Neuronal stem cell (in vitro differentiated cells): ENCODE measurements around the gene GADL1.

Experiments used
- DNase-seq: peaks from one replicate; pipeline ENCODE4 v3.0.0-alpha.2; 2013; ENCODE audit warnings: low spot score
- H2AFZ ChIP-seq: one replicate; pipeline ENCODE4 v1.6.1; 2013; ENCODE audit warnings: mild to moderate bottlenecking, low read length, inconsistent platforms
- H2AK5ac ChIP-seq: 2 replicates; pipeline ENCODE4 v1.6.1; 2013; ENCODE audit warnings: low read depth, mild to moderate bottlenecking, inconsistent platforms, low read length, moderate library complexity, mixed read lengths
- H2BK120ac ChIP-seq: 2 replicates; pipeline ENCODE4 v1.6.1; 2013; ENCODE audit warnings: low read depth, mild to moderate bottlenecking, inconsistent platforms, low read length, moderate library complexity, mixed read lengths
- H2BK12ac ChIP-seq: one replicate; pipeline ENCODE4 v1.6.1; 2013; ENCODE audit warnings: low read length, inconsistent platforms
- H2BK15ac ChIP-seq: 2 replicates; pipeline ENCODE4 v1.6.1; 2013; ENCODE audit warnings: mild to moderate bottlenecking, low read length, inconsistent platforms, mixed read lengths
- H2BK5ac ChIP-seq: one replicate; pipeline ENCODE4 v1.6.1; 2013; ENCODE audit warnings: inconsistent platforms, mild to moderate bottlenecking, low read length, moderate library complexity
- H3K14ac ChIP-seq: one replicate; pipeline ENCODE4 v1.6.1; 2013; ENCODE audit warnings: low read length, inconsistent platforms
- H3K18ac ChIP-seq: 2 replicates; pipeline ENCODE4 v1.6.1; 2013; ENCODE audit warnings: low read length, inconsistent platforms
- H3K23ac ChIP-seq: 2 replicates; pipeline ENCODE4 v1.6.1; 2013; ENCODE audit warnings: low read depth, mild to moderate bottlenecking, mixed read lengths, low read length, inconsistent platforms; ENCODE audit not compliant: poor library complexity
- H3K27ac ChIP-seq: replicated peaks from 3 replicates; pipeline ENCODE4 v1.5.1; 2013; ENCODE audit warnings: low read length, inconsistent platforms
- H3K27me3 ChIP-seq, 3 experiments: 2 replicates each; pipeline ENCODE4 v1.6.1; 2013; ENCODE audit warnings: low read length in 3 of 3, mild to moderate bottlenecking in 2 of 3, inconsistent platforms in 1 of 3, low read depth in 1 of 3, mixed read lengths in 1 of 3, moderate library complexity in 1 of 3; ENCODE audit not compliant: control insufficient read depth in 3 of 3, insufficient read depth in 3 of 3
- H3K36me3 ChIP-seq, 2 donors: replicated peaks in 1 of 2; 2 replicates each; pipeline ENCODE4 v1.6.1; 2013; ENCODE audit warnings: low read length in 2 of 2; ENCODE audit not compliant: control insufficient read depth in 2 of 2, insufficient read depth in 2 of 2
- H3K4ac ChIP-seq: 2 replicates; pipeline ENCODE4 v1.6.1; 2013; ENCODE audit warnings: inconsistent platforms, mild to moderate bottlenecking, low read length, moderate library complexity
- H3K4me1 ChIP-seq, 2 donors: 1 replicate in 1 of 2; 2 replicates in 1 of 2; pipeline ENCODE4 v1.6.1; 2013; ENCODE audit warnings: low read length in 2 of 2, low read depth in 1 of 2; ENCODE audit not compliant: control insufficient read depth in 2 of 2, insufficient read depth in 1 of 2
- H3K4me2 ChIP-seq: one replicate; pipeline ENCODE4 v1.6.1; 2013; ENCODE audit warnings: mild to moderate bottlenecking, low read length, inconsistent platforms; ENCODE audit not compliant: insufficient read depth, poor library complexity, severe bottlenecking
- H3K4me3 ChIP-seq, 2 donors: 2 replicates each; pipeline ENCODE4 v1.5.1; 2013; ENCODE audit warnings: low read length in 2 of 2, mild to moderate bottlenecking in 2 of 2, inconsistent platforms in 1 of 2, moderate library complexity in 1 of 2
- H3K79me1 ChIP-seq: one replicate; pipeline ENCODE4 v1.6.1; 2013; ENCODE audit warnings: low read depth, mild to moderate bottlenecking, inconsistent platforms, low read length, moderate library complexity
- H3K9ac ChIP-seq: one replicate; pipeline ENCODE4 v1.6.1; 2013; ENCODE audit warnings: mild to moderate bottlenecking, low read depth, low read length, inconsistent platforms; ENCODE audit not compliant: poor library complexity
- H3K9me3 ChIP-seq, 2 donors: replicated peaks in 1 of 2; 2 replicates each; pipeline versions ENCODE3 to v1.6.1; 2013; ENCODE audit warnings: low read length in 2 of 2, mild to moderate bottlenecking in 2 of 2, inconsistent platforms in 1 of 2, low read depth in 1 of 2, mixed read lengths in 1 of 2, moderate library complexity in 1 of 2; ENCODE audit not compliant: control insufficient read depth in 2 of 2, insufficient read depth in 1 of 2
- H4K8ac ChIP-seq: one replicate; pipeline ENCODE4 v1.6.1; 2013; ENCODE audit warnings: low read depth, mild to moderate bottlenecking, inconsistent platforms, low read length, moderate library complexity
- H4K91ac ChIP-seq: one replicate; pipeline ENCODE4 v1.6.1; 2013; ENCODE audit warnings: low read length, low read depth, mild to moderate bottlenecking, inconsistent platforms; ENCODE audit not compliant: poor library complexity
- WGBS, 2 donors: extraction: QIAGEN DNeasy Blood & Tissue Kit; methylation state at CpG; one replicate each; pipeline ENCODE4 v1.1.7; 2013; ENCODE audit warnings: missing lambda C conversion rate in 2 of 2, mixed read lengths in 1 of 2; ENCODE audit not compliant: insufficient read length in 2 of 2, insufficient replicate concordance in 1 of 2; ENCODE audit errors: extremely low coverage in 2 of 2; 5-methylcytosine and 5-hydroxymethylcytosine counted together

The GADL1 gene

DNA sequence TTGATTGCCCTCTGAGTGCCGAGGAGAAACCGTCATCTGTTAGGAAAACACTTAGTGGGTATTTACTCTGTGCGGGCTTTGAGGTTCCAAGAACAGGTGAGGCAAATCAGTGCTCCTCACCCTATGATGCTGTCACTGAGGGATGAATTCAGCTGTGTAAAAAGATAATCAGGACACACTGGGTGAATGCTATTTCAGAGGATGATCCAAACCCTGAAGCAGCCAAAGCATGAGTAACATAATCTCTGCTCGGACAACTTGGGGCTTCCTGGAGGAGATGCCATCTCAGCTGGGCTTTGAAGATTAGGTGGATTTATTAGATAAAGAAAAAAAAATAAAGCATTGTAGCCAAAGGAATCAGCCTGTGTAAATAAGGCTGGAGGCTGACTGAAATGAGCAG is 10.5 kb upstream of the GADL1 start:
- DNase-seq, result no peak
- Histone ChIP-seq H2BK5ac (no peak overlapping the region), H4K8ac (no peak overlapping the region), H4K91ac (no peak overlapping the region), H2AFZ (no peak overlapping the region), H2BK12ac (no peak overlapping the region), H3K79me1 (no peaks in the 10 kb centered on the region), H3K36me3 (no peaks in the 10 kb centered on the region), H3K9ac (no peak overlapping the region), H2AK5ac (no peak overlapping the region), H3K4ac (no peak overlapping the region), H3K23ac (no peak overlapping the region), H3K27me3 (no peaks in the 10 kb centered on the region), H3K27ac (no peak overlapping the region), H3K9me3 (no peaks in the 10 kb centered on the region), H2BK120ac (no peak overlapping the region), H2BK15ac (no peak overlapping the region), H3K18ac (no peak overlapping the region), H3K14ac (no peak overlapping the region), H3K4me3 (no peak overlapping the region), H3K4me1 (no peaks in the 10 kb centered on the region), H3K4me2 (no peak overlapping the region)
- no CpG with 5 or more reads among the region's 4 CpGs for WGBS, 2 donors

DNA sequence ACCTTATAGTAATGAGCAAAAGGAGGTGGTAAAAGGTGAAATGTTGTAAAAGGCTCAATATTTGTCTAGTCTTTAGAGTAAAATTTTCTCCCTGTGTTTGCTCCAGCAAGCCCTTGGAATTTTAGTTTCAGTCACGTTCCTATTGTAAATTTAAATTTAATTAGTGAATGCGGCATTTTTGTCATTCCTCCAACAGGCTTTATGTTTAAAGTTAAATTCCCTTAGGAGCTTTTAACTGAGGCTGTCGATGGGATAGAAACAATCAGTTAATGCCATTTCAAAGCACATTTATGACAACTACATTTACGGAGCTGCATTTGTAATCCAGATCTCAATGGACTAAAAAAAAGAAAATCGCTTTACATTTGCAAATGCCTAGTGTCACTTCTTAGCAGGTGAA is 868 bp upstream of the GADL1 start:
- H2AFZ ChIP-seq, result no peak overlapping the region
- DNase-seq, result no peak
- H3K27me3 ChIP-seq, result peaks cover 0 to 39% (median 12%) of the 10 kb centered on the region in 3 experiments
- H3K23ac ChIP-seq, result no peak overlapping the region
- H2AK5ac ChIP-seq, result no peak overlapping the region
- H4K8ac ChIP-seq, result no peak overlapping the region
- no peak overlapping the region for H3K27ac ChIP-seq
- no peaks in the 10 kb centered on the region for H3K79me1 ChIP-seq
- H3K4me2 ChIP-seq, result no peak overlapping the region
- peaks cover 0 to 4% of the 10 kb centered on the region in 2 donors for H3K4me1 ChIP-seq
- no peak overlapping the region for H3K4me3 ChIP-seq
- no peak overlapping the region for H2BK5ac ChIP-seq
- no peak overlapping the region for H4K91ac ChIP-seq
- H2BK12ac ChIP-seq, result no peak overlapping the region
- WGBS, 2 donors, result no CpG with 5 or more reads among the region's 5 CpGs
- no peak overlapping the region for H3K18ac ChIP-seq
- H3K9me3 ChIP-seq, result no peaks in the 10 kb centered on the region
- H2BK120ac ChIP-seq, result no peak overlapping the region
- no peak overlapping the region for H3K14ac ChIP-seq
- no peak overlapping the region for H2BK15ac ChIP-seq
- H3K9ac ChIP-seq, result no peak overlapping the region
- H3K36me3 ChIP-seq, result no peaks in the 10 kb centered on the region
- no peak overlapping the region for H3K4ac ChIP-seq

DNA sequence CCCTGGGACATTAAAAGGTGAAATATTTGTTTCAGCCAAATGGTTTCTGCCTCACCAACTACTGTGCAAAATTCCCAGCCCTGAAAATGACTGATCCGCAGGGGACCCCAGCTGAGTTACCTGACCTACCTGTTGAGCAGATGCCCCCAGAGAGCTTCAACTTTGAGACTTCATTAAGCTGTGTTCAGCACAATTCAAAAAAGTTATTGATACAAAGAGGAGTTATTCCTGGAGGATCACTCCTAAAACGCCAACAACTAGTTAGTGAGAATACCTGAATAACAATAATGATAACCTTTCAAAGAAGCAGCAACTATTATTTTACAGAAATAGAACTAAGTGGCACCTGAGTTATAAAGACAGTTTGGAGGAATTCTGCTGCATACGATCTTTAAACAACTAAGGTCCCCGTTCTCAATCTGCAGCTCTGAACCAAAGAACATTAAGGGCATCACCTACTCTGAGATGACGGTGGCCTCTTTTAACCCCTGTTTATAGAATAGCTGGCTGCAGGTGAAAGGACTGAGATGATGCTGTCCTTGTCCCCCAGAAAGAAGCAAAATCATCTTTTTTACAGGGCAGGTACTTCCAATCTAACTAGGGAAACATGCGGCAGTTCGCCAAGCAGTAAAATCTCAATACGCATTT is 659 bp downstream of the GADL1 start:
- no peaks in the 10 kb centered on the region for H3K9me3 ChIP-seq
- H3K36me3 ChIP-seq, result no peaks in the 10 kb centered on the region
- H2BK15ac ChIP-seq, result no peak overlapping the region
- peaks cover 0 to 39% (median 12%) of the 10 kb centered on the region in 3 experiments for H3K27me3 ChIP-seq
- H2AK5ac ChIP-seq, result no peak overlapping the region
- no peak overlapping the region for H3K9ac ChIP-seq
- no CpG with 5 or more reads among the region's 8 CpGs for WGBS, 2 donors
- no peak overlapping the region for H2BK12ac ChIP-seq
- no peak overlapping the region for H2BK5ac ChIP-seq
- H3K79me1 ChIP-seq, result no peaks in the 10 kb centered on the region
- no peak for DNase-seq
- no peak overlapping the region for H3K27ac ChIP-seq
- no peak overlapping the region for H3K23ac ChIP-seq
- peak overlapping the region; percentile 91 for H3K4me2 ChIP-seq
- no peak overlapping the region for H2BK120ac ChIP-seq
- peak overlapping the region; percentile 81 for H2AFZ ChIP-seq
- H3K4ac ChIP-seq, result no peak overlapping the region
- H4K91ac ChIP-seq, result no peak overlapping the region
- no peak overlapping the region for H4K8ac ChIP-seq
- H3K4me1 ChIP-seq, result peaks cover 0 to 4% of the 10 kb centered on the region in 2 donors
- no peak overlapping the region for H3K4me3 ChIP-seq
- no peak overlapping the region for H3K18ac ChIP-seq
- H3K14ac ChIP-seq, result no peak overlapping the region

DNA sequence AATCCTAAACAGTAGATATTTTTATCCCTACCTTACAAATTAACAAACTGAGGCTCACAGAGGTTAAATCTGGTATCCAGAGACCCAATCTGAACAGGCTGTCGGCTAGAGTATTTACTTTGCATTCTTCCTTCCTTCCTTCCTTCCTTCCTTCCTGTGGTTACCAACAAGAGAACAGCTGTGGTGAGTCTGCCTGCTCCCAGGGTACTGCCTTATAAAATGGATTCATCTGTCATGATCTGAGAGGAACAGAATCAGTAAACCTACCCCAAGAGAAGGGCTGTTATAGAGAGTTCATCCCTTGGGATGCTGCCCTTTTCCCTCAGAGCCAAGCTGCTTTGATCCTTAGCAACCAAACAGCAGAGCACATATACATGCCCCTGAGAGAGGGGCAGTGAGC is 3.6 kb downstream of the GADL1 start:
- H2AFZ ChIP-seq, result no peak overlapping the region
- no peak overlapping the region for H3K23ac ChIP-seq
- H3K27me3 ChIP-seq, result peaks cover 0 to 37% (median 12%) of the 10 kb centered on the region in 3 experiments
- H3K4me1 ChIP-seq, result peaks cover 0 to 4% of the 10 kb centered on the region in 2 donors
- H3K18ac ChIP-seq, result no peak overlapping the region
- H3K36me3 ChIP-seq, result no peaks in the 10 kb centered on the region
- no peak overlapping the region for H3K4me2 ChIP-seq
- no peak overlapping the region for H3K4me3 ChIP-seq
- no peak for DNase-seq
- H2AK5ac ChIP-seq, result no peak overlapping the region
- no peaks in the 10 kb centered on the region for H3K79me1 ChIP-seq
- no peak overlapping the region for H3K4ac ChIP-seq
- no peak overlapping the region for H3K27ac ChIP-seq
- H2BK120ac ChIP-seq, result no peak overlapping the region
- WGBS, 2 donors, result no CpG with 5 or more reads among the region's 1 CpG
- H2BK12ac ChIP-seq, result no peak overlapping the region
- no peak overlapping the region for H3K14ac ChIP-seq
- H3K9ac ChIP-seq, result no peak overlapping the region
- no peak overlapping the region for H2BK15ac ChIP-seq
- H4K91ac ChIP-seq, result no peak overlapping the region
- peaks cover 0 to 2% of the 10 kb centered on the region in 2 donors for H3K9me3 ChIP-seq
- no peak overlapping the region for H2BK5ac ChIP-seq
- no peak overlapping the region for H4K8ac ChIP-seq
